Measurements from ENCODE around the gene JAM3.

JAM3 gene

GRCh38 chr11:134030853-134031252, 38.0 kb upstream of the JAM3 start:
- Histone ChIP-seq H3K9me3 (ENCODE audit: control insufficient read depth, insufficient read depth, low read length) (no peaks in the 10 kb centered on the region), H3K36me3 (ENCODE audit: control insufficient read depth, insufficient read depth, low read length) (no peaks in the 10 kb centered on the region), H3K27me3 (ENCODE audit: control insufficient read depth, insufficient read depth, low read length) (no peaks in the 10 kb centered on the region; the same call in 1 of the 2 replicates), H3K4me1 (ENCODE audit: control insufficient read depth, insufficient read depth, low read length) (peaks cover 7% of the 10 kb centered on the region; the same call in 1 of the 2 replicates), H3K27ac (ENCODE audit: low read length) (no peak overlapping the region), H3K4me3 (ENCODE audit: low read length) (no peak overlapping the region)
- no CpG with 5 or more reads among the region's 16 CpGs for WGBS (ENCODE audit: insufficient coverage, insufficient read length)
- DNase-seq (ENCODE audit: low read depth, low spot score): no peak

- WGBS (ENCODE audit: insufficient coverage, insufficient read length): no CpG with 5 or more reads among the region's 6 CpGs
- Histone ChIP-seq H3K4me3 (ENCODE audit: low read length) (no peak overlapping the region), H3K27me3 (ENCODE audit: control insufficient read depth, insufficient read depth, low read length) (no peaks in the 10 kb centered on the region; the same call in 1 of the 2 replicates), H3K36me3 (ENCODE audit: control insufficient read depth, insufficient read depth, low read length) (no peaks in the 10 kb centered on the region), H3K9me3 (ENCODE audit: control insufficient read depth, insufficient read depth, low read length) (no peaks in the 10 kb centered on the region), H3K27ac (ENCODE audit: low read length) (no peak overlapping the region), H3K4me1 (ENCODE audit: control insufficient read depth, insufficient read depth, low read length) (peaks cover 5% of the 10 kb centered on the region; the same call in 1 of the 2 replicates)
- no peak for DNase-seq (ENCODE audit: low read depth, low spot score)
These were observed 36.8 kb upstream of the JAM3 start for GRCh38 chr11:134032043-134032442.

GRCh38 chr11:134032501-134033091, 36.3 kb upstream of the JAM3 start:
- H3K27ac ChIP-seq (ENCODE audit: low read length): no peak overlapping the region
- H3K36me3 ChIP-seq (ENCODE audit: control insufficient read depth, insufficient read depth, low read length): no peaks in the 10 kb centered on the region
- no peaks in the 10 kb centered on the region; the same call in 1 of the 2 replicates for H3K27me3 ChIP-seq (ENCODE audit: control insufficient read depth, insufficient read depth, low read length)
- H3K9me3 ChIP-seq (ENCODE audit: control insufficient read depth, insufficient read depth, low read length): no peaks in the 10 kb centered on the region
- peaks cover 5% of the 10 kb centered on the region; the same call in 1 of the 2 replicates for H3K4me1 ChIP-seq (ENCODE audit: control insufficient read depth, insufficient read depth, low read length)
- no peak for DNase-seq (ENCODE audit: low read depth, low spot score)
- no peak overlapping the region for H3K4me3 ChIP-seq (ENCODE audit: low read length)
- no CpG with 5 or more reads among the region's 24 CpGs for WGBS (ENCODE audit: insufficient coverage, insufficient read length)

GRCh38 chr11:134033276-134033675, 35.6 kb upstream of the JAM3 start:
- H3K27me3 ChIP-seq (ENCODE audit: control insufficient read depth, insufficient read depth, low read length): no peaks in the 10 kb centered on the region; the same call in 1 of the 2 replicates
- no peak for DNase-seq (ENCODE audit: low read depth, low spot score)
- no peak overlapping the region for H3K4me3 ChIP-seq (ENCODE audit: low read length)
- WGBS (ENCODE audit: insufficient coverage, insufficient read length): no CpG with 5 or more reads among the region's 9 CpGs
- peaks cover 6% of the 10 kb centered on the region; the same call in 1 of the 2 replicates for H3K4me1 ChIP-seq (ENCODE audit: control insufficient read depth, insufficient read depth, low read length)
- no peak overlapping the region for H3K27ac ChIP-seq (ENCODE audit: low read length)
- H3K9me3 ChIP-seq (ENCODE audit: control insufficient read depth, insufficient read depth, low read length): no peaks in the 10 kb centered on the region
- H3K36me3 ChIP-seq (ENCODE audit: control insufficient read depth, insufficient read depth, low read length): no peaks in the 10 kb centered on the region

- Histone ChIP-seq H3K27me3 (ENCODE audit: control insufficient read depth, insufficient read depth, low read length) (no peaks in the 10 kb centered on the region; the same call in 1 of the 2 replicates), H3K4me3 (ENCODE audit: low read length) (no peak overlapping the region), H3K9me3 (ENCODE audit: control insufficient read depth, insufficient read depth, low read length) (no peaks in the 10 kb centered on the region), H3K36me3 (ENCODE audit: control insufficient read depth, insufficient read depth, low read length) (no peaks in the 10 kb centered on the region), H3K27ac (ENCODE audit: low read length) (no peak overlapping the region), H3K4me1 (ENCODE audit: control insufficient read depth, insufficient read depth, low read length) (peaks cover 6% of the 10 kb centered on the region; the same call in 1 of the 2 replicates)
- WGBS (ENCODE audit: insufficient coverage, insufficient read length): no CpG with 5 or more reads among the region's 17 CpGs
- DNase-seq (ENCODE audit: low read depth, low spot score): peak; percentile 83
These were observed 35.0 kb upstream of the JAM3 start for GRCh38 chr11:134033696-134034491.

GRCh38 chr11:134034496-134035381, 34.1 kb upstream of the JAM3 start:
- H3K27me3 ChIP-seq (ENCODE audit: control insufficient read depth, insufficient read depth, low read length): no peaks in the 10 kb centered on the region; the same call in 1 of the 2 replicates
- no peaks in the 10 kb centered on the region for H3K9me3 ChIP-seq (ENCODE audit: control insufficient read depth, insufficient read depth, low read length)
- peaks cover 6% of the 10 kb centered on the region; the same call in 1 of the 2 replicates for H3K4me1 ChIP-seq (ENCODE audit: control insufficient read depth, insufficient read depth, low read length)
- DNase-seq (ENCODE audit: low read depth, low spot score): no peak
- no peak overlapping the region for H3K27ac ChIP-seq (ENCODE audit: low read length)
- H3K36me3 ChIP-seq (ENCODE audit: control insufficient read depth, insufficient read depth, low read length): no peaks in the 10 kb centered on the region
- WGBS (ENCODE audit: insufficient coverage, insufficient read length): no CpG with 5 or more reads among the region's 15 CpGs
- no peak overlapping the region for H3K4me3 ChIP-seq (ENCODE audit: low read length)

- Histone ChIP-seq H3K36me3 (ENCODE audit: control insufficient read depth, insufficient read depth, low read length) (no peaks in the 10 kb centered on the region), H3K4me1 (ENCODE audit: control insufficient read depth, insufficient read depth, low read length) (peaks cover 6% of the 10 kb centered on the region; the same call in 1 of the 2 replicates), H3K27me3 (ENCODE audit: control insufficient read depth, insufficient read depth, low read length) (no peaks in the 10 kb centered on the region), H3K4me3 (ENCODE audit: low read length) (peak overlapping the region; percentile 75; the same call in 1 of the 2 replicates), H3K9me3 (ENCODE audit: control insufficient read depth, insufficient read depth, low read length) (no peaks in the 10 kb centered on the region), H3K27ac (ENCODE audit: low read length) (no peak overlapping the region)
- DNase-seq (ENCODE audit: low read depth, low spot score): no peak
- no CpG with 5 or more reads among the region's 34 CpGs for WGBS (ENCODE audit: insufficient coverage, insufficient read length)
These were observed 32.3 kb upstream of the JAM3 start for GRCh38 chr11:134036492-134037045.

- no CpG with 5 or more reads among the region's 54 CpGs for WGBS (ENCODE audit: insufficient coverage, insufficient read length)
- H3K4me1 ChIP-seq (ENCODE audit: control insufficient read depth, insufficient read depth, low read length): peaks cover 6% of the 10 kb centered on the region; the same call in 1 of the 2 replicates
- peak overlapping the region; percentile 75; the same call in 1 of the 2 replicates for H3K4me3 ChIP-seq (ENCODE audit: low read length)
- H3K27me3 ChIP-seq (ENCODE audit: control insufficient read depth, insufficient read depth, low read length): no peaks in the 10 kb centered on the region
- H3K9me3 ChIP-seq (ENCODE audit: control insufficient read depth, insufficient read depth, low read length): no peaks in the 10 kb centered on the region
- H3K36me3 ChIP-seq (ENCODE audit: control insufficient read depth, insufficient read depth, low read length): no peaks in the 10 kb centered on the region
- H3K27ac ChIP-seq (ENCODE audit: low read length): no peak overlapping the region
- DNase-seq (ENCODE audit: low read depth, low spot score): no peak
These were observed 31.6 kb upstream of the JAM3 start for GRCh38 chr11:134037046-134037908.

- Histone ChIP-seq H3K4me1 (ENCODE audit: control insufficient read depth, insufficient read depth, low read length) (0 out of 2 replicates have a peak, but pooled peaks cover 2% of the 10 kb centered on the region), H3K36me3 (ENCODE audit: control insufficient read depth, insufficient read depth, low read length) (no peaks in the 10 kb centered on the region), H3K9me3 (ENCODE audit: control insufficient read depth, insufficient read depth, low read length) (no peaks in the 10 kb centered on the region), H3K27ac (ENCODE audit: low read length) (no peak overlapping the region), H3K4me3 (ENCODE audit: low read length) (no peak overlapping the region), H3K27me3 (ENCODE audit: control insufficient read depth, insufficient read depth, low read length) (no peaks in the 10 kb centered on the region)
- WGBS (ENCODE audit: insufficient coverage, insufficient read length): no CpG with 5 or more reads among the region's 10 CpGs
- no peak for DNase-seq (ENCODE audit: low read depth, low spot score)
These were observed 29.9 kb upstream of the JAM3 start for GRCh38 chr11:134038897-134039470.
